GM10266 (cell line): Measurements from ENCODE around the gene MCC.

ENCODE experiments used
- DNase-seq: peaks from one replicate; pipeline ENCODE4 v3.0.0; 2012; ENCODE audit errors: extremely low spot score
- CTCF ChIP-seq: IDR thresholded peaks from 2 replicates; pipeline ENCODE4 v1.5.1; 2012; ENCODE audit warnings: mild to moderate bottlenecking, low read depth; ENCODE audit not compliant: control insufficient read depth, insufficient read depth; ENCODE audit errors: missing control alignments

Gene MCC

GRCh38 chr5:113035096-113035495, 453.2 kb downstream of the MCC start:
- no peak for DNase-seq

GRCh38 chr5:113034182-113034773, 454.0 kb downstream of the MCC start:
- DNase-seq, result no peak
- no peak for TF ChIP-seq CTCF

More at GRCh38 chr5:113035096-113035495, 453.2 kb downstream of the MCC start:
- TF ChIP-seq CTCF, result no peak

GRCh38 chr5:113031557-113031956, 456.7 kb downstream of the MCC start:
- no peak for TF ChIP-seq CTCF
- DNase-seq, result no peak

GRCh38 chr5:113031104-113031503, 457.1 kb downstream of the MCC start:
- no peak for TF ChIP-seq CTCF
- DNase-seq, result no peak

GRCh38 chr5:113029614-113030013, 458.6 kb downstream of the MCC start:
- no peak for TF ChIP-seq CTCF
- no peak for DNase-seq

GRCh38 chr5:113027431-113027830, 460.8 kb downstream of the MCC start:
- no peak for DNase-seq
- TF ChIP-seq CTCF, result no peak

- DNase-seq, result no peak
- TF ChIP-seq CTCF, result no peak
Observed at GRCh38 chr5:113027015-113027414, 461.2 kb downstream of the MCC start.
